NT2/D1 (cell line): ENCODE data around the gene MLEC.

Experiments
- DNase-seq: peaks from one replicate; pipeline ENCODE4 v3.0.0-alpha.2; 2011; ENCODE audit warnings: low read depth, low spot score
- H3K27me3 ChIP-seq: 2 replicates; pipeline ENCODE4 v1.6.0; 2011; ENCODE audit warnings: mild to moderate bottlenecking; ENCODE audit not compliant: insufficient read length, insufficient read depth
- H3K36me3 ChIP-seq: 2 replicates; pipeline ENCODE4 v1.6.1; 2011; ENCODE audit warnings: mild to moderate bottlenecking, low read length, mixed read lengths; ENCODE audit not compliant: insufficient read depth, insufficient read length
- H3K4me1 ChIP-seq: 2 replicates; pipeline ENCODE4 v1.5.1; 2011; ENCODE audit not compliant: insufficient read depth, insufficient read length
- H3K4me3 ChIP-seq: 2 replicates; pipeline ENCODE4 v1.5.1; 2011; ENCODE audit warnings: low read depth; ENCODE audit not compliant: insufficient read length
- H3K9ac ChIP-seq: 2 replicates; pipeline ENCODE4 v1.6.0; 2011; ENCODE audit warnings: low read depth; ENCODE audit not compliant: insufficient read length
- H3K9me3 ChIP-seq: 2 replicates; pipeline ENCODE4 v1.5.1; 2011; ENCODE audit warnings: mild to moderate bottlenecking, low read length; ENCODE audit not compliant: insufficient read depth
- SUZ12 ChIP-seq: IDR thresholded peaks from 2 replicates; pipeline ENCODE4 v1.6.1; 2011; ENCODE audit not compliant: insufficient read length, insufficient read depth; ENCODE audit errors: extremely low read depth
- YY1 ChIP-seq: IDR thresholded peaks from 2 replicates; pipeline ENCODE4 v1.6.1; 2011; ENCODE audit not compliant: insufficient read length, insufficient read depth
- ZNF274 ChIP-seq: IDR thresholded peaks from 2 replicates; pipeline ENCODE4 v1.6.1; 2011; ENCODE audit warnings: mild to moderate bottlenecking, low read depth, low read length

MLEC gene

DNA sequence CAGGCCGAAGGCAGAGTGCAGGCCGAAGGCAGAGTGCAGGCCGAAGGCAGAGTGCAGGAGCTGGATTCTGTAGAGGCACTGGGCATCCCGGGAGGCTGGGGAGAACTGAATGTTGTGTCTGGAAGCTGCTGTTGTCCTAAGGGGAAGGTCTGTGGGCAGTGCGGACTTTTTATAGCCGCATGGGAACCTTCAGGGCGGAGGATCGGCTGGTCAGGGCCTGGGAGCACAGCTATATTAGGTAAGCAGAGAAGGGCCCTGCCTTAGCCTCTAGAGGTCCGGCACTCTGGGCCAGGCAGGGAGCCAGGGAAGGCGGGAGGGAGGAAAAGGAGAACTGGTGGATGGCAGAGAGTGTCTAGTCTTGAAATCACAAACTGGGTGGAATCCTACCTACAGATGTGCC lies 32.3 kb upstream of the MLEC start:
- Histone ChIP-seq H3K4me1 (peaks cover 19% of the 10 kb centered on the region), H3K36me3 (no peaks in the 10 kb centered on the region), H3K27me3 (no peaks in the 10 kb centered on the region), H3K9me3 (no peaks in the 10 kb centered on the region), H3K9ac (peak overlapping the region; percentile 7), H3K4me3 (no peak overlapping the region)
- DNase-seq = no peak
- TF ChIP-seq SUZ12 (no peak), ZNF274 (no peak), YY1 (no peak)

DNA sequence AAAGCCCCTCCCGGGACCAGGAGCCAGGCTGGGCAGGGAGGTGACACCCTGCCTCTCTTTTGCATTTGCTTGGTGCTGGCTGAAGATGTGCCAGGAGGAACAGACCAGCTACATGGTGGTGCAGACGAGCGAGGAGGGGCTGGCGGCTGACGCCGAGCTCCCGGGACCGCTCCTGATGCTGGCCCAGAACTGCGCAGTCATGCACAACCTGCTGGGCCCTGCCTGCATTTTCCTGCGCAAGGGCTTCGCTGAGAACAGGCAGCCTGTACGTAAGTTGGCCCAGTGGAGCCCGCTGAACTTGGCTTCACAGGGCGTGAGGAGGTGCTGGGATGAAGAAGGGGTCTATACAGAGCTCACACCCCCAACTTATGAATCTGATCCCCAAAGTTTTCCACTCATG lies 30.9 kb upstream of the MLEC start:
- Histone ChIP-seq H3K4me3 (no peak overlapping the region), H3K9ac (no peak overlapping the region)

DNA sequence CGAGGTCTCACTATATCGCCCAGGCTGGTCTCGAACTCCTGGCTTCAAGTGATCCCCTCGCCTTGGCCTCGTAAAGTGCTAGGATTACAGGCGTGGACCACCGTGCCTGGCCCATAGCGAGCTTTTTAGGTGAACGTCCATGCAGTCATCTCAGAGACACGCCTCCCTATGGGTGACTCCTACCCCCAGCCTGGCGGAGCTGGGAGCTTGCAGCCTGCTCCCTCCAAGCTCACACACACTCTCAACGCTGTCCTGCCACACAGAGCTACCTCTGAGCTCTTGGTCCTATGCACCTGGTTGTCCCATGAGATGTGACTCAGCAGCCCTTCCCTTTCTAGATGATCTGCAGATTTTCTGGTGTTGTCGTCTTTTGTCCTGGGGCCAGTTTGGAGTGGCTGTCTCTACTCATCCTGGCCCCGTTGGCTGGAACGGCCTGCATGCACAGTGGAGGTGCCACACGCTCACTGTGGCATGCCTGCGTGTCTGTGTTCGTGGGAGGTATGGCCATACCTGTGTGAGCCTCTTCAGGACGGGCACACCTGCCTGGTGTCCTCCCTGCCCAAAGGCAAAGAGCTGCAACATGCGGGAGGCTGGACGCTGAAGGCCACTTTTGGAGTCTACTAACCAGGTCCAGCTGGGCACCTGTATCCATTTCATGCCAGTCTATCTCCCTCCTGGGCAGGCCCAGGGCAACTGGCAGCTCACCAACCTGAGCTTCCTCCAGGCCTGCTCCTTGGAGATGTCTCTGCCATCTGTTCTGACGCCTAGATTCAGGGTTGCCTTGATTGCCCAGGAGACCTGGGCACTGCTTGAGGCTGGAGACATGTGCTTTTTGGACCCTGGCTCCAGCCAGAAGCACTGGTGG lies 28.4 kb upstream of the MLEC start:
- H3K4me3 ChIP-seq = no peak overlapping the region
- no peak for TF ChIP-seq SUZ12
- TF ChIP-seq ZNF274 = no peak
- no peak for TF ChIP-seq YY1
- no peak for DNase-seq
- no peaks in the 10 kb centered on the region for H3K27me3 ChIP-seq
- no peaks in the 10 kb centered on the region for H3K36me3 ChIP-seq
- no peaks in the 10 kb centered on the region for H3K9me3 ChIP-seq
- H3K4me1 ChIP-seq = peaks cover 8% of the 10 kb centered on the region
- H3K9ac ChIP-seq = no peak overlapping the region

More for the DNA sequence above, 30.9 kb upstream of the MLEC start:
- DNase-seq = no peak
- Histone ChIP-seq H3K4me1 (peaks cover 11% of the 10 kb centered on the region), H3K27me3 (no peaks in the 10 kb centered on the region), H3K36me3 (no peaks in the 10 kb centered on the region), H3K9me3 (no peaks in the 10 kb centered on the region)
- TF ChIP-seq SUZ12 (no peak), YY1 (no peak), ZNF274 (no peak)

DNA sequence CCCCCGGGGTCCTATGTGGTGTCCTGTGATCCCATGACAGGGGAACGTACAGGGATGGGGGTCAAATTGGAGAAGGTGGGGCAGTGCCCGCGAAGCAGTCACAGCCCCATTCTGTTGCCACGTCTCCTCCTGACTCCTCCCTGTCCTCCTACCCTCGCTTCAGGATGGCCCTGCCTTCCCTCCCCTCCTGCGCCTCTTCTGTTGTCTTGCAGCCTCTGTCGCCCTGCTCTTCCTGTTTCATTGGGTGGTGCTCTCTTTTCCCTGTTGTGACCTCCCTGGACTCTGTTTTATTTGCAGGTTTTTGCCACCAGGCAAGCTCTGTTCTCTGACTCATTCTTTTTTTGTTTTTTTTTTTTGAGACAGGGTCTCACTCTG lies 27.8 kb upstream of the MLEC start:
- Histone ChIP-seq H3K27me3 (no peaks in the 10 kb centered on the region), H3K9ac (no peak overlapping the region), H3K4me3 (no peak overlapping the region), H3K9me3 (no peaks in the 10 kb centered on the region), H3K4me1 (peaks cover 8% of the 10 kb centered on the region), H3K36me3 (no peaks in the 10 kb centered on the region)
- no peak for DNase-seq
- no peak for TF ChIP-seq YY1
- TF ChIP-seq SUZ12 = no peak
- TF ChIP-seq ZNF274 = no peak

DNA sequence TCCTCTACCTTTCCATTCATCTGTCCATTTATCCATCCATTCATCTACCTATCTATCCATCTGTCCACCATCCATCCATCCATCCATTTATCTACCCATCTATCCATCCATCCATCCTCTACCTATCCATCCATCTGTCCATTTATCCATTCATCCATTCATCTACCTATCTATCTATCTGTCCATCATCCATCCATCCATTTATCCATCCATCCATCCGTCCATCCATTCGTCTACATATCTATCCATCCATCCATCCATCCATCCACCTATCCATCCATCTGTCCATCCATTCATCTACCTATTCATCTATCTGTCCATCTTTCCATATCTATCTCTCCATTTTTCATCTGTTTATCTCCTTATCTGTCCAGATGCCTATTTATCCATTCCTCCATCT lies 25.5 kb upstream of the MLEC start:
- Histone ChIP-seq H3K9me3 (no peaks in the 10 kb centered on the region), H3K4me3 (no peak overlapping the region), H3K27me3 (no peaks in the 10 kb centered on the region), H3K9ac (no peak overlapping the region), H3K36me3 (no peaks in the 10 kb centered on the region), H3K4me1 (peaks cover 10% of the 10 kb centered on the region)
- DNase-seq = no peak
- TF ChIP-seq YY1 (no peak), ZNF274 (no peak), SUZ12 (no peak)

DNA sequence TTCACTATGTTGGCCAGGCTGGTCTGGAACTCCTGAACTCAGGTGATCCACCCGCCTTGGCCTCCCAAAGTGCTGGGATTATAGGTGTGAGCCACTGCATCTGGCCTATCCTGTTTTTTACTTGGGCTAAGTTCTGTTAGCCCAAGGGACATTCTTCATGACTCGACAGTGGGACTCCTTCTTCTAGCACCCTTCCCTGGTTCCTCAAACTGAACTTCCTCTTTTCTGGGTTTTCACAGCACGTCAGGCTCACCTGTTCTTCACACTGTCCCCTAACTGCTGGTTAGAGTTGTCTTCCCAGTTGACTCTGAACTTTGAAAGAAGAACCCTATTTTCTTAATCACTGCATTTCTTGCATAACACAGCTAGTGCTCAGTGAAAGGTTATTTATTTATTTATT lies 24.1 kb upstream of the MLEC start:
- TF ChIP-seq YY1 (no peak), ZNF274 (no peak), SUZ12 (no peak)
- H3K27me3 ChIP-seq = no peaks in the 10 kb centered on the region
- no peak for DNase-seq

DNA sequence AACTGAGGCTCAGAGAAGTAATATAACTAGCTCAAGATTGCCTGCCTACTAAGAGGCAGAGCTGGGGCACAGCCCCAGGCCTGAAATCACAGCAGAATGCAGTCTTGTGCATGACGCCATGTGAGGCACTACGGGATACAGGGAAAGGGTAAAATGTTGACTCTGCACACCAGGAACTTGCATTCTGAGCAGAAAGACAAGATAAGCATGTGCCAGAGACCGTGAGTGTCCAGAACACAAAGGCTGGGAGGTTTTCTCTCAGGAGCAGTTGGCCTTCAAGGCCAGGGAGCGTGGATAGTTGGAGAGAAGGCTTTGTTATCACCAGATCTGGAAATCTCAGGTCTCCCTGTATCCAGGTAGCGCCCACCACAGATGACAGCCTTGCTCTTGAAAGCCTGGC lies 23.2 kb upstream of the MLEC start:
- H3K4me1 ChIP-seq = peaks cover 11% of the 10 kb centered on the region
- no peak overlapping the region for H3K9ac ChIP-seq
- no peak overlapping the region for H3K4me3 ChIP-seq
- no peaks in the 10 kb centered on the region for H3K9me3 ChIP-seq
- H3K27me3 ChIP-seq = no peaks in the 10 kb centered on the region
- no peak for DNase-seq
- H3K36me3 ChIP-seq = no peaks in the 10 kb centered on the region
- no peak for TF ChIP-seq ZNF274
- no peak for TF ChIP-seq YY1
- no peak for TF ChIP-seq SUZ12

More for the DNA sequence above, 24.1 kb upstream of the MLEC start:
- H3K4me1 ChIP-seq = peaks cover 14% of the 10 kb centered on the region
- H3K36me3 ChIP-seq = no peaks in the 10 kb centered on the region
- H3K9me3 ChIP-seq = no peaks in the 10 kb centered on the region
- no peak overlapping the region for H3K4me3 ChIP-seq
- H3K9ac ChIP-seq = no peak overlapping the region
